HG03280 (cell line): ENCODE measurements around the gene ARHGAP26.
A peak's percentile ranks its signal among the peaks of the same experiment; 100 is the strongest.

Source experiments
- ATAC-seq: cut with Tn5 transposase; IDR thresholded peaks from one replicate; pipeline ENCODE4 v1.9.1; 2021; ENCODE audit warnings: mild to moderate bottlenecking, moderate library complexity; ENCODE audit not compliant: unreplicated experiment

Gene ARHGAP26

DNA sequence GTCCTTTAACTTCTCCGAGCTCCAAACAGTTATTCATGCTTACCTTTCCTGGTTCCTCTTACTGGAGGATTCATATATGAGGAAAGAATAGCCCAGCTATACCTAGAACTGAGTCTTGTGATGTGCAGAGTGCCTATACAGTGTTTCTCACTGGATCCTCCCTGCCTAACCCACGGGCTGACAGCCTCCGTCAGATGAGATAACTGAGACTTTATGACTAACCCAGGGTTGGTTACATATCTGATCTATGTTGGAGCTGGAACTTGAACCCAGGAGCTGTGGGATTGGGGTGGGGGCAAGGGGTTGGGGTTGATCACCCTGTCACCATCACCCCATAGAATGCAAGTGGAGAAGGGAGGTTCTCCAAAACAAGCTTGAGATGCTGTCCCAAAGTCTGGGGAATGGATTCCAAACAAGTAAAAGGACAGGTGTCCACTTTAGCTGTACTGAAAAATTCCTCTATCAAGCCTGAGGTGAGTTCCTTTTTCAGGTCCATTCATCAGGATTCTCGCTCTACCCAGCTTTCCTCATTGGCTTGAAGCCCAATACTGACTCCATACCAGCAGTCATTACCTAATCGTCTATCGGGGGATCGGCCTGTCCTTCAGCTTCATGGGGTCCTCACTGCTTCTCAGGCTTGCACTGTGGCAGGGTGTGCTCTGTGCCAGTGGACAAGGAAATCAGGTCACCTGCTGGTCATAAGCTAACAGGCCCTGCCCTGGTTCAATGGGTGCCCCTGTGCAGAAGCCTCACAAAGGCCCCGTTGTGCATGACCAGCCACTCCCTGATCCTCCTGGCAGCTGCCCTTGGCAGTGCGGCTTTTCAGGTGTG is 100.6 kb downstream of the ARHGAP26 start:
- ATAC-seq, result no peak

GRCh38 chr5:142871363-142872193 is 101.4 kb downstream of the ARHGAP26 start:
- no peak for ATAC-seq

GRCh38 chr5:142872217-142872616 is 102.0 kb downstream of the ARHGAP26 start:
- ATAC-seq, result no peak

DNA sequence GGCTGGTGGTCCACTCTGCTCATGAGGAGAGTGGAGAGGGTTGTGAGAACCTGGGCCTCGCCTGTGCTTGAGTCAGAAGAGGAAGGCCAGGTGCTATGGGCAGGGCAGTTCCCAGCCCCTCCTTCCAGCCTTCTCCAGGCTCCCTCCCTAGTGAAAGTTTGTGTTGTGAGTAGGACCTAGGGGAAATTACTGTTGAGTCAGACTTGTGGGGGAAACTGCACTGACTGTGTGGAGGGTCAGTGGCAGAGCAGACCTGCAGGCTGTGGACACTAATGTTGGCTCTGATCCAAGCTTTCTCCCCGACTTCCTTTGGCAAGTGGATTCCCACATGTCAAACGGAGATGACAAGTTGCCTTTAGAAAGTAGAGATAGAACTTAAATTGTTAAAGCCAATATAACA is 102.6 kb downstream of the ARHGAP26 start:
- no peak for ATAC-seq

DNA sequence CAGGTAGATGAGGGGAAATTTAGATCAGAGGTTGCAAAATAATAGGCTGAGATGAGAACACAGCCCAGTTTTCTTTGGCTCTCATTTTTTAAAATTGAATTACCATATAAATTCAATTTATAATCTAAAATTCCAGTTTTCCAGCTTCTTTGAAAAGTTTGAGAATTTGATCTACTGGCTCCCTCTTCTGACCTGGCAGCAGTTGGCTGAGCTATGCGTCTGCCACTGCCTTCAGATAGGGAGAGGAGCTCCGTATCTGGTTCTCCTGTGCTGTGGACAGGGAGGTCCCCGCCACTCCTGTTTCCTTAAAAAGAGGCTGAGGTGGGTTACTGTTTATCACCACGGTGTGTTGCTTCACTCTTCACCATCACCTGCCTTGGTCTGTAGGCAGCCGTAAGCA is 103.7 kb downstream of the ARHGAP26 start:
- ATAC-seq, result no peak

DNA sequence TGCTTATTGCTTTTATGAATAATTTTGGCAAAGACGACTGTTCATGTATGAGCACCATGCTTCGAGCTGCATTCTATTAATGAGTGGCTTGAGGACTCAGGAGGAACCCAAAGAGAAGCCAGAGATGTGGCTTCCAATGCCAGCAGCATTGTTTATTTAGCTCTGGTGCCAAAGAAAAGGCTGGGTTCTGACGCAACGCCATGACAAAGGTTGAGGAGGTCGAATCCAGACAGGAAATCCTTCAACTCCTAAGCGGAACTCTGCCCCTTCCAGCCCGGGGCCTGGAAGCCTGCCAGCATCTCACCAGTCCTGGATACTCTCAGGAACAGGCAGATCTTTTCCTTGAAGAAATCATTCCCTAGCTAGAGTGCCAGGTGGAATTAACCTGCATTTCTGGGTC is 104.4 kb downstream of the ARHGAP26 start:
- ATAC-seq, result no peak

GRCh38 chr5:142875936-142876335 is 105.8 kb downstream of the ARHGAP26 start:
- ATAC-seq, result no peak

DNA sequence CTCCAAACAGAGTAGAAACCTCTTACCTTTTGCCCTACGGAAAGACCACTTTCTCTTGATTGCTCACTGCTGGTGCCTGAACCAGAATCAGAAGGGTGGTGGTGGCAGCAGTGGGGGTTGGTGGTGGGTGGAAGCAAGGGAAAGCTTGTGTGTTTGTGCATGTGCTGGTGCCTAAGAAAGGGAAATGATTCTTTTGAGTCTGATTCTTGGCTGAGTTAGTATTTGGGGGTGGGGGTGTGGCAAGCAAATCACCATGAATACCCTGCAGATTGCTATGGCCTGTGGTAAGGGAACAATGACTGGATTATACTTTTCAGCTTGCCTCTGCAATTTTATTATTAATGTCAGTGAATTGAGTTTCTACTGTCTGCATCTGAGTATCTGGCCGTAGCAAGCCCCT is 106.6 kb downstream of the ARHGAP26 start:
- ATAC-seq, result no peak

DNA sequence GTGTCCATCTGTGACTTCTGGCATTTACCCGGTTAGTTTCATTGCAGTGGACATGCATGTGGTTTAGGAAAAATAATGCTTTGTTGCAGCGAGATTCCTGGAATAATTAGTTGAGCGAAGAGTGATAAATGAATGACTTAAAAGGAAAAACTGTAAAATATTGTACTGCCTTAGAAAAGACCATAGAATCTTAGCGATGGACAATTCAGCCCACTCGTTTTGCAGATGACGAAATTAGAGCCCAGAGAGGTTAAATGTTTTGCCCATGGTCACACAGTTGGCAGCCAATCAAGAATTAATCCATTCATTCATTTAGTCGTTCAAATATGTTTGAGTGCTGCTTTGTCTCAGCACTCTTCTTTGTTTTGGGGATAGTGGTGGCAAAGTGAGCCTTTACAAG is 107.9 kb downstream of the ARHGAP26 start:
- no peak for ATAC-seq

- no peak for ATAC-seq
These were observed 108.5 kb downstream of the ARHGAP26 start for GRCh38 chr5:142878638-142879037.

- ATAC-seq, result peak; percentile 57
These were observed 111.1 kb downstream of the ARHGAP26 start for GRCh38 chr5:142881076-142881783.

- no peak for ATAC-seq
These were observed 111.6 kb downstream of the ARHGAP26 start for GRCh38 chr5:142881784-142882126.

DNA sequence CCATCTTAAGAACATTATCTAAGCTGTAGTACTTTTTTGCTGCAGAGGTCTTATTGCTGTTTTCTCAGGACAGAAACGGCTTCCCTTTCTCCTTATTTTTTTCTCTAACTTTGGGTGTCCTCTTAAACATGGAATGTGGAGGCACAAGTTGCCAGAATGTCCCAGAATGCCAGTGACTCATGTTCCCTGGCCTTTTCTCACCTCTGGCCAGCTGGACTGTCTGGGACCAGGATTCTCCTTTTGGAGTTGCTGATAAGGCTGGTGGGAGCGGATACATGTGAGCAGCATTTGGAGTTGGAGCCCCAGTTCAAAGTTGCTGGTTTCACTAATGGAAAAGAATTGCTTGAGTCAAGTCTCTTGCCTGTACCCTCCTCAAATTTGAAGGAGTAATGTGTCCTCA is 112.8 kb downstream of the ARHGAP26 start:
- no peak for ATAC-seq

DNA sequence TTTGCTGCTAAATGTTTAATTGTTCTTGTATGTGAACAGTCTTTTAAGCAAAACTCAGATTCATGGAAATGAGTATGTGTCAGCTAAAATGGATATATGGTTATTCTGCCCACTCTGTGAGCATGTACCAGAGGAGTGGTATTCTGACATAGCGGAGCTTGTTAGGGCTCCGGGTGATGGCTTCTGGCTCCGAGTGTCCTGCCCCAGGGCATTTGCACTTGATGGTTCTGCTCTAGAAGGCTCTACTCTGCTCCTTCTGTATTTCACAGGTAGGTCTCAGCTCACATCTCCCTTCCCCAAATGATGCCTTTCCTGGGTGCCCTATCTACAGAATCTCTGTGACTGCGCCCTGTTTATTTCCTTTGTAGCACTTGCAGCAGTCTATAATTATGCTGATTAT is 113.3 kb downstream of the ARHGAP26 start:
- no peak for ATAC-seq

GRCh38 chr5:142884029-142884428 is 113.9 kb downstream of the ARHGAP26 start:
- ATAC-seq, result no peak

GRCh38 chr5:142886211-142886610 is 116.0 kb downstream of the ARHGAP26 start:
- ATAC-seq, result no peak

DNA sequence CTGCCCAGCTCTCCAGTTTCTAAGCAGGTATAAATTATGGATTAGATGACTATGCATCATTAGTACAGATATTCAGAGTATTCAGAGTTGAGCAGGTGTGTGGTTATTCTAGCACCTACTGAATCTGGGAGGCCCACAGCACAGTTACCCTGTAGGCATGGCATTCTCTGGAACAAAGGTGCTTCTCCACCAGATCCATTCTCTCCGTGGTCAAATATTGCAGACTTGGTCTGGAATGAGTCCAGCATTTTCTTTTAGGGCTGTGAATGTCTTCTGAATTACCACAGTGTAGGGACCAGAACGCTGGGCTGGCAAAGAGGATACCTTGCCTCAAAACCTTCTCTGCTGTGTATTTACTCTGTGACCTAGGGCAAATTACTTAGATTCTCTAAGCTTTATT is 116.8 kb downstream of the ARHGAP26 start:
- ATAC-seq, result no peak

- no peak for ATAC-seq
These were observed 118.4 kb downstream of the ARHGAP26 start for GRCh38 chr5:142888469-142889085.

GRCh38 chr5:142892021-142892420 is 121.8 kb downstream of the ARHGAP26 start:
- ATAC-seq, result no peak

DNA sequence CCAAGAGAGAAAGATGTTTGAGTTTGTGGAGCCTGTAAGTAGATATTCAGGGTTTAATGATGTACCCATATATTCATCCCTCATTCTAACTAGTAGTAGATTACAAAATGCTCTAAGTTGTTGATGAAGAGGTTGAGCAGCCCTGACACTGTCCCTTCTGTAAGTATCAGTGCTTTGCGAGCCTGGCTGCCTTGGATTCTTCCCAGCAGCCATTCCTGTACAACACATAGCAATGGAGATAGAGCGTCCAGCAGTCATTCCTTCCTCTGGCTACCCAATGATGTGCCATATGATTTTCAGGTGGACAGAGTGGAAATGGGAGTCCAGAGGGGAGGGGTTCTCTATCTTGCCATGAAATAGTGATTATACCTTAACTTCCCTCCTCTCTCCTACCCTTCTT is 124.1 kb downstream of the ARHGAP26 start:
- no peak for ATAC-seq

DNA sequence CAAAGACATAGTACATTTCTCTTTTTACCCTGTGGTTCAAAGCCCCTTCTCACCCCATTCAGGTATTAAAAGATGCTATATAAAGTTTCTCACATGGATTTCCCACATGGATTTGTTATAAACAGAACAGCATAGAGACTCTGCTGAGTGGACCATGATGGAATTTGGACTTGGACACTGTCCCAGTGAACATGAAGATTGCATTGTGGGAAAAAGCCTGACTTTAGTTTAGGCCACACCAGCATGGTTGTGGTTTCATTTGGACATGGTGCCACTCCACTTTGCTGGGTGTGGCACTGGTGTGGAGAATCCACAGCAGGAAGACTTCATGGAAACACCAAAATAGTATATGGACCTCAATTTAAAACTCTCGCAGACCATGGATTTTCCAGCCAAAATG is 124.6 kb downstream of the ARHGAP26 start:
- ATAC-seq, result no peak
